SW480 (cell line): Measurements from ENCODE around the gene PLAAT4.
A peak's percentile ranks its signal among the peaks of the same experiment; 100 is the strongest.

Experiments used
- DNase-seq: peaks from one replicate; pipeline ENCODE4 v3.0.0-alpha.2; 2016; ENCODE audit warnings: low spot score

PLAAT4 gene, protein sequence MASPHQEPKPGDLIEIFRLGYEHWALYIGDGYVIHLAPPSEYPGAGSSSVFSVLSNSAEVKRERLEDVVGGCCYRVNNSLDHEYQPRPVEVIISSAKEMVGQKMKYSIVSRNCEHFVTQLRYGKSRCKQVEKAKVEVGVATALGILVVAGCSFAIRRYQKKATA

DNA sequence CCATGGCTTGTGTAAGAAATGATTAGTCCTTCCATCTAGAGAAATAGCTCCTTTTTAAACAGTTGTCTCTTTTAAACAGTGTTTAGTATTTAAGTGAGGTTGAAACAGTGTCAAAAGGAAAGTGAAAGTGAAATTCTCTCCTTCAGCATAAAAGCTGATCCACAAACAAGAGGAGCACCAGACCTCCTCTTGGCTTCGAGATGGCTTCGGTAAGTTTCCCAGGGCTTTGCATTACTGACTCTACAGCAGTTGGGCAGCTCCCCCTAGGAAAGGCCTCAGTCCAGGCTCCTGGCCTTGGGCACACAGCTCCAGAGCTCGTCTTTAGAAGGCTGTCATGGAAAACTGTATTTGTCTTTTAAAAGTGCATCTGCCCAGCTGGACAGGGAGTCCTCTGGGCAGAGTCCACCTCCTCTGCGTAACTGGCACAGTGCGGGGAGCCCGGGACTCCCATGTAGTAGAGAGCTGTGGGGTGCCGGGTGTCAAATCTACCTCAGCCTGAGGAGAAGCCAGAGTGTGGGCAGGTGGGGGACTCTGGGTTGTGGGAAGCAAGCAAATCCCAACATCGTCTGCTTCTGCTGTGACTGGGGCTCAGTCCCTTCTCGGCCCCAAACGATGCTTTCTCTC is at the start of gene PLAAT4:
Gene PLAAT4 (plus strand): TSS at position 140 of the 624 bp plus-strand sequence. CDS start 61 bp downstream, at position 201.
- DNase-seq: peak; percentile 39

DNA sequence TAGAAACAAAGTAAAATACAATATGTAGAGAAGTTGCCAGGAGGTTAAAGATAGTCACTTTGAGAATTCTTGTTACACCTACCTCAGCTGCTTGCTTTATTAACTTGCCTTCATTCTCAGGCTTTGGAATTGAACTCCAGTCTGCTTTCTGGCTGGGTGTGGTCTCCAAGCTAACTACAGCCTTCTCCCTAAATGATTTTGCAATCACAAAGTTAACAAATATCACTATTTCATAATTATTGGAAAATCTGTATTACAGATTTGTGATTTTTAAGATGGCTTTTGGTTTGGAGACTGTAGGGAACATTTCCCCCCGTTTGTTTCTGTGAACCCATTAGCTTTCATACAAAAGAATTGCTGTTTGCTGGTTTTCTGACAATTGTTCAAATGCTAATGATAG is 47.8 kb upstream of the PLAAT4 start:
- no peak for DNase-seq

DNA sequence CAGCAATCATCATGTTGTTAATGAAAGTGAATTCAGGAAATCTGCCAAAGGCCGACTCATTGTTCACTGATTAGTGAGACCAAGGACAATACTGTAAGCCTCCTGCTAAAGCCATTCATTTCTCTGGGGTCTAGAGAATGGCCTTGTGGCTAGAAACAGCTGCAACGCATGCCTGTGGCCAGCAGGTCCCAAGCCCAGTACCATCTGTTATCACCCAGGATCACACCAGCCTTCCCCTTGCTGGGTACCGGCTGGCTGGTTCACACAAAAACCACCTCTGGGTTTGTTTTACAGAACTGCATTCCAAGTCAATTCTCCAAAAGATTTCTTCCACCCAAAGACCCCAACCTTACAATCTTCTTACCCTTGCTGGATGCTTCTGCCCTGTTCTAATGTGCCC is 46.7 kb upstream of the PLAAT4 start:
- peak; percentile 61 for DNase-seq

DNA sequence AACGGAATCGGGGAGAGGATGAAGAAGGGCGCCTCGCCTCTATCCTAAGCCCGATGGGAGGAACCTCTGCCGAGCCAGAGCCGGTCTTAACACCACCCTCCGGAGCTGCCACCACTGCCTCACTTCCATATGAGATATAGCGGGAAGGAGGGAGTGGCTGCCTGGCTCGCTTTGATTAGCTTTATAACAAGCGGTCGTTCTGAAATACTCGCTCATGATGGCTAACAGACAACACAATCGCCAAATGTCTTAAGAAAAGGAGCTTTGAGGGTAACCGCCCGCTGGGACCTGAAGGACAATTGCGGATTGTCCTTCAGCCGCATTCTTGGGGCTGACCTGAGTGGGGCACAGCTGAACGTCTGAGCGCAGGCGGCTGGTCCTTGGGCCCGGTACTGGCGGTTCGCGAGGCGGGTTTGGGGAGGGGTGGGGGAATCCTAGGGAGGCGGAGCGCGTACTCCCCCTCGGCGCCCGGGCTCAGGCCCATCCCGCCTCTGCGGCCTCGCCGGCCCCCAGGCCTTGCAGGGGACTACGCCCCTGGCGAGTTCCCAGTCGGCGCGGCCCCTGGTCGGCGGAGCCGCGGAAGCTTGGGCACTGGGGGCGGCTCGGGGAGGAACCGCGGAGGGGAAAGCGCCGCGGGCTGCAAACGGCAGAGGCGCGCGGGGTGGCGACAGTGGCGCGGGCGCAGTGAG is 45.9 kb upstream of the PLAAT4 start, which contains the start of gene PLAAT5:
Gene PLAAT5 (minus strand): TSS at position 617 of the 689 bp plus-strand sequence. CDS start 133 bp downstream, at position 484.
- no peak for DNase-seq

DNA sequence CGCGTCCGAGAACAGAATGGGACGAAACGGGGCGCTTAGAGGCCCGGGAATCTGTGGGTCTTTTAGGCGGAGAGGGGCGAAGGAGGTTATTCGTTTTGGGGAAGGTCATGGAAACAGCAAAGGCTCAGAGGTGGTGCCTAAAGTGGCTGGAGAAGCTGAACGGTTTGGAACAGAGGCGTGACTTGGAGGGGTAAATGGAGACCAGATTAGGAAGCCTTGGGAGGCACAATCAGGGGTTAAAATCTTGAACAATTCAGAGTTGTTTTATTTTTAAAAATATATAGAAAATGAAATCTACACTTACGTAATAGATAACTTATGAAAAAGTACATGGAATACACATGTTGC is 45.4 kb upstream of the PLAAT4 start:
- DNase-seq: no peak

DNA sequence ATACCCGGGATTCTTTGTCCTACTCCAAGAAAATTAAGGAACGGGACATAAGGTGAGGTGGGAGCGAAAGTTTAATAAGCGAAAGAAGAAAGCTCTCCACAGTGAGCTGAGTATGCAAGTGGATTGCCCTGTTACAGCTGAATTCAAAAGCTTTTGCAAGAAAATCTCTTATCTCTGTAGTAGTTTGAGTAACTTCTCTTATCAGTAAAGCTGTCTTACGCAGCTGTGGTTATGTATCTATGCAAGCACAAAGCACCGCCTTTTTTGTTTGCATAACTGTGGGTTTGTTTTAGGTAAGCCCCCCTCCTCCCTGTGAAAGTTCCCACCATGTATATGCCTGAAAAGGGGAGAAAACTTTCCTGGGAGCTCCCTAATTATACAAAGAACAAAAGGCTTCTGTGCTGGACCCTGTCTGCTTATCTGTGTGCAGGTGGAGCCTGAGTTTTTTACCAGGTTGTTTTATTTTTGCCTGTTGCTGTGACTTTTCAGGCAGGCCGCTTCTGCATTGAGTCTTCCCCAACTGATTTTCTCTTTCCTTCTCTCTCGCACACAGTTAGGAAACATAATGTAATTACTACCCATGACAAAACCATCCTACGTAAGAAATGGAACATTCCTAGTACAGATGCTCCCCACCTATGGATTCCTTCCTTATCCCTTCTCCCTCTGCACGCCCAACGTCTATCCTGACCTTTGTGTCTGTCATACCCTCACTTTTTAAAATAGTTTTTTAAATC is 44.8 kb upstream of the PLAAT4 start:
- peak; percentile 28 for DNase-seq

DNA sequence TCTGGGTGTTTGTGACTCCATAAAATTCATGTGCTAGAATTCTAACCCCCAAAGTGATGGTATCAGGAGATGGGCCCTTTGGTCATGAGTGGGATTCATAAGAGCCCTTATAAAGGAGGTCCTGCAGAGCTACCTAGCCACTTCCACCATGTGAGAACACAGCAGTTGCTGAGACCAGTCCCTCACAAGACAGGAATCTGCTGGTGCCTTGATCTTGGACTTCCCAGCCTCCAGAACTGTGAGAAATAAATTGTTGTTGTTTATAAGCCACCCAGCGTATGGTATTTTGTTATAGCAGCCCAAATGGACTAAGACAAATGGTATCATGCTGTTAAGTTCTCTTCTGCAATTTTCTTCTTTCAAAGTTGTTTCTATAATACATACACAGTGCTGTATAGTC is 44.2 kb upstream of the PLAAT4 start:
- no peak for DNase-seq

DNA sequence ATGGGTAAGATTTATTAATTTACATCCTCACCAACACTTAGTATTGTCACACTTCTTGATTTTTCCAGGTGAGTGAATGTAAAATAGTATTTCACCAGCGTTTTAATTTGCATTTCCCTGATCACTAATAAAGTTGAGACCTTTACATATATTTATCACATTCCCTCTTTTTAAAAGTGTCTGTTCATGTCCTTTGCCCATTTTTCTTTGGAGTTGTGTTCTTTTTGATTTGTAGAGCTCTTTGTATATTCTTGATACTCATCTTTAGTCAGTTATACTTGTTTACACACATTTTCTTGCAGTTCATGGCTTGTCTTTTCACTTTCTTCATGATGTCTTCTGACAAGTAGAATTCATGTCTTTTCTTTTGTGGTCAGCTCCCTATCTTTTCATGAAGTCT is 43.5 kb upstream of the PLAAT4 start:
- no peak for DNase-seq

DNA sequence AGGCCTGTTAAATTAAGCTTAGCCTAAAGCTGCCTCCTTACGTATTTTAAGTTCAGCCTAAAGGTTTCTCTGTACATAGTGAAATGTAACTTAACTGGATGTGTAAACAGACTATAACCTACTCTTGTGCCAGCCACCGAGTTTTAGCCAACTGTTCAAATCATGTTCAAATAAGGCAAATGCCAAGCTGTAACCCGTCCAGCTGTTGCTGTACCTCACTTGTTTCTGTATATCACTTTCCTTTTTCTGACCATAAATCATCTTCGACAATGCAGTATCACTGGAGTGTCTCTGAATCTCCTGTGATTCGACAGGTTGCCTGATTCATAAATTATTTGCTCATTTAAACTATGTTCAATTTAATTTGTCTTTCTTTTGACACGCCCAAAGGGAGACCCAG is 41.6 kb upstream of the PLAAT4 start:
- DNase-seq: no peak

DNA sequence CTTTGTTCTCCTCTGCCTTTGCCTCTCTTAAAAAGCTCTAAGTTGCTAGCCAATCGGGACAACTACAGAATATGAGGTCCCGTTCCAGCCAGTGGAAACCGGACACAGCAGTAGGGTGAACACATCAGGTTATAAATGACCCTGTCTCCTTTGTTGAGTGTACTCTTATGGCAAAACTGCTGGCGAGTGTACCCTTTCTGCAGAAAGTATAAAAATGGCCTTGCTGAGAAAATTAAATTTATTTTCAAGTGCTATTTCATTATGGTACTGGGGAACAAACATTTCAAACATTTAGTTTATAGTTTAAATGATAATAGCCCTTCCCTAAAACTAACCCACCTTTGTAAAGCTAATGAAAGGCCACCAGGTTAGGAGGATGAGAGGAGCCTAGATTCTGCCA is 36.7 kb upstream of the PLAAT4 start:
- DNase-seq: no peak

DNA sequence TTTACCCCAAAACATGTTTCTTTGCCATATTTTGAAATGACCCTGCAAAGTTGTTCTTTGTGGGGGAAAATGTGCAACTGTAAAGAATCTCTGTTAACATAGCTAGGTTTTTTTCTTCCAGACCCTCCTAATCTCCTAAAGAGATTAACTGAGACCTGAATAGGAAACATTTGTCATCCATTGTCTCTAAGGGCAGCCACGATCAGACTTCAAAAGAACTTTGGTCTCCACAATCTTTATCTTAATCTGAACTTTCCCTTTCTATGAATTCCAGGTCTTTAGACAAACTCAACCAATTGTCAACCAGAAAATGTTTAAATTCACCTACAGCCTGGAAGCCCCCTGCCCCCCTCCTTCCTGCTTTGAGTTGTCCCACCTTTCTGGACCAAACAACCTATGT is 35.4 kb upstream of the PLAAT4 start:
- DNase-seq: no peak

DNA sequence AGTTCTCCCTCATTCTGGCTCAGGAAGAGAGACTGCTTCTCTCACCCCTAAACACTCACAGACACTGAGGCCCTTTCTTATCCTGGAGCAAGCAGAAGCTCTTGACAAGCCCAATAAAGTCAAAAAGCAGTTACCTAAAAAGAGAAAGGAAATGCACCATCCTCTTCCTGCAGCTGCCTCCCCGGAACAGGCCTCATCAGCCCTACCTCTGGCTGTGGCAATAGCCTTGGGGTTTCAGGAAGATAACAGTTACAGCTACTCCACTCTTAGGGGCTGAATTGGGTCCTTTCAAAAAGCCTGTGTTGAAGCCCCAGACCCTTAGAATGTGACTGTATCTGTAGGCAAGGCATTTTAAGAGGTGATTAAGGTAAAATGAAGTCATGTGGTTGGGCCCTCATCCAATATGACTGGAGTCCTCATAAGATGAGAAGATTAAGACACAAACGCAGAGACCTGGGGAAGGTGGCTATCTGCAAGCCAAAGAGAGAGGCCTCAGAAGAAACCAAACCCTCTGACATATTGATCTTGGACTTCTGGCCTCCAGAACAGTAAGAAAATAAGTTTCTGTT is 34.3 kb upstream of the PLAAT4 start:
- no peak for DNase-seq

DNA sequence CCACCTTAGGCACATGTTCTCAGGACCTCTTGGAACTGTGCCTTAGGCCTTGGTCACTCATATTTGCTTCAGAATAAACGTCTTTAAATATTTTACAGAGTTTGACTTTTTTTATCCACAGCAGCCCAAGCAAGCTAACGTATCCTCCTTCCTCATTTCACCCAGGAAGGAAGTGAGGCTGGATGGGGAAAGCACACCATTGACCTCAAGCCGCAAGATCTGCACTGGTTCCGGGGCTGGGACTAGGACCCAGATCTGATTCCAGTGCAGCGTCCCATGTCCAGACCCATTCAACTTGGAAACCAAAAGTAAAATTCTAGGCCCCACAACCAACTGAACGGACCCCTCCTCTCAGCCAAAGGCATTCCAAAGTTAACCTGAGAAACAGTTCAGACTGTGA is 33.1 kb upstream of the PLAAT4 start:
- DNase-seq: no peak

DNA sequence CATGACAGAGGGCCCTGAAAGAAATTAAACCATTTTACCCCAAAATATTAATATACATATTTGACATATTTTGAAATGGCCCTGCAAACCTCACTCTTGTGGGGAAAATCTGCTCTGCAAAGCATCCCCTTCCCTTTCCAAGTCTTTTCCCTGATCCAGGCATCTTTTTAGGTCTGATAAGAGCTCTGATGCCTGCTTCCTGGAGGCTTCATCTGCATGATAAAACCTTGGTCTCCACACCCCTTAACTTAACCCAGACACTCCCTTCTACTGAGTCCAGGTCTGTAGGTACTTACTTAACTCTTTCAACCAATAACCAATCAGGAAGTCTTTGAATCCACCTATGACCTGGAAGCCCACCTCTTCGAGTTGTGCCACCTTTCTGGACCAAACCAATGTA is 32.6 kb upstream of the PLAAT4 start:
- DNase-seq: no peak

DNA sequence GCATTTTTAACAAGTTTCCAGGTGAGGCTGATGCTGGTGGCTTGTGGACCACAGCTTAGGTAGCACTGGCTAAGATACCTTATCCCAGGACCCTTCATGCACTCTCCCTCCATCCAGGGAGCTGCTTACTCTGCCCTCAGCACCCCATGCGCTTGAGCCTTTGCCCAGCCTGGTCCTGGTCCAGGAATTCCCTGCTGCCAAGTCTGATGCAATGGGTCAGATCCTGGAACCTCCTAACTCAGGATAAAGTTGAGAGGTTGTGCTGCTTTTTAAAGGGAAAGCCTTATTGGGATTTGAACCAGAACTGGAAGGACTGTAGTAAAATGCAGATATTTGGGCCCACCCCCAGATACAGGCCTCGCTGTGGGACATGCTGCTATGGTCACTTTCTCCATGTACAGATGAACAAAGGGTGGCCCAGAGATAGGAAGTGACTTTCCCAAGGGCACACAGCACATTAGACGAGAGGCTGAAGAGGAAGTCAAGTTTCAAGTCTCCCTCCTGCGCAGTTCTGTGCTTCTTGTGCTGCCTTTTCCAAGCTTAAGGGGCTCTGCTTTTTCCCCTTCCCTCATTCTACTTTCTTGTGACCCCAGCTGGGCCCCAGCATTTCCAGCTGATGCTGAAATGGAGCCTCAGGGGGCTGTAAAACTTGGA is 31.5 kb upstream of the PLAAT4 start:
- no peak for DNase-seq

DNA sequence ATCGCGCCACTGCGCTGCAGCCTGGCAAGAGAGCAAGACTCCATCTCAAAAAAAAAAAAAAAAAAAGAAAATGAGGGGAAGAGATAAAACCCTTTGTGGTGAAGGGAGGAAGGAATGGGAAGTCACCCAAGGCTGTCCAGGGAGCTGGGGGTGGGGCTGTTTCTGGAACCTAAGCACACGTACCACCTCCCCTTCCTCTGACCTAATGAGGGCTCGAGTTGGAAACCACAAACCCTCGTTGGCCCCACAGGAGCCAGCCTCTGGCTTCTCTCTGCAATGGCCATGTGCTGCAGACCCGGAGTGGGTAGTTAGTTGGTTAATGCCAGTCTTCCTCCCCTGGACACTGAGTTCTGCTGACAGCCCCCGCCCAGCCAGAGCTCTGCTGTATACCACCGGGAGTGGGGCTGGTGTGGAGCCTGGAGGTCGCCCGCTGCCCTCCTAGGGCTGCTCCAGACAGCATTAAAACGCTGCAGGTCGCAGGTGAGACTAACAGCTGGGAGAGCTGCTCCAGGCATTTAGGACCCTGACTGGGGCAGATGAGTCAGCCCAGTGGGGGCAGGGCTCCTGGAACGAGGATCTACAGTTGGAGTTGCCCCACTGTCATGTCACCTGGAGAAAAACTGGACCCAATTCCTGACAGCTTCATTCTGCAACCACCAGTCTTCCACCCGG is 30.6 kb upstream of the PLAAT4 start, which contains the start of gene LGALS12:
Gene LGALS12 (plus strand): TSS at position 228 of the 672 bp plus-strand sequence. CDS start 375 bp downstream, at position 603.
- DNase-seq: no peak

DNA sequence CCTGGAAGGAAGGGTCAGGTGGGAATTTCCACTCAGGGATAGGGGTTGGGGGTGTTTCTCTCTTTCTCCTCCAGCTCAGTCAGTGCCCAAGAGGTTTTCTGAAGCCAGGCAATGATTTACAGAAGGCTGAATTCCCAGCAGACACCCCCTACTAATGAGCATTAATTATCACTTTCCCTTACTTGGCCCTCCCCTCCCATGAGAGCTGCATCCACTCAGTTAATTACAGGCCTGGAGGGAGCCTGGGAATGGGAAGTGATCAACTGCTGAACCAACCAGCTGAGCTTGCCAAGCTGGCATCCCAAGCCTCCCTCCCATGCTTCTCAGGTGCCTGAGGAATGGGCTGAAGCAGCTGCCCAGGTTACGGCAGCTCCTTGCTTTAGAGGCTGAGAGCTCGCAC is 29.7 kb upstream of the PLAAT4 start:
- DNase-seq: no peak

DNA sequence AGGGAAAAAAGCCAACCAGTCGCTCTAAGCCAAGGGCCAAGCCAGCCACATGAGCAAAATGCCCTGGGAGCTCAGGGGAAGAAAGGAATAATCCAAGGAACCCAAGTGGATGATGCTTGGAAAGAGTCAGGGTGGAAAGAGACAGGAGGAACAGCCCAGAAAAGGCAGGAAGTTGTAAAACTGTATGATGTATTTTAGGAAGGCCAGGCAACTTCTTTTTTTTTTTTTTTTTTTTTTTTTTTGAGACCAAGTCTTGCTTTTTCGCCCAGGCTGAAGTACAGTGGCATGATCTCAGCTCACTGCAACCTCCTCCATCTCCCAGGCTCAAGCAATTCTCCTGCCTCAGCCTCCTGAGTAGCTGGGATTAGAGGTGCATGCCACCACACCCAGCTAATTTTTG is 29.1 kb upstream of the PLAAT4 start:
- DNase-seq: no peak

DNA sequence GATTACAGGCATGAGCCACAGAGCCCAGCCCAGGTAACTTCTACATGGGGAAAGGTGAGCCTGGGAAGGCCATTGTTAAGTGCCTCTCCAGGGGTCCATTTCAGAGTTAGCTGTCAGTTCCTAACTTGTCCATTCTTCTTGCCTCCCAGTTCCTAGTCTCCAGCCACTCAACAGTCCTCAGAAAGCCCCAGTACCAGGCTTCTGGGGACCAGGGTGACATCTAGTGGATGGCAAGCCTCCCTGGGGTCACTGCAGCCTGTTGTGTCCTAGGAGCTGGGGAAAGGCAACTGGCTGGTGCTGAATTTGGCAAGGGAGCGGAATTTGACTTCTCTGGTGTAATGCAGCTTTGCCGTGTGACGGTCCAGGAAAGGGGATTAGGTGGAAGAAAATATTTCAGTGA is 28.6 kb upstream of the PLAAT4 start:
- peak; percentile 69 for DNase-seq

DNA sequence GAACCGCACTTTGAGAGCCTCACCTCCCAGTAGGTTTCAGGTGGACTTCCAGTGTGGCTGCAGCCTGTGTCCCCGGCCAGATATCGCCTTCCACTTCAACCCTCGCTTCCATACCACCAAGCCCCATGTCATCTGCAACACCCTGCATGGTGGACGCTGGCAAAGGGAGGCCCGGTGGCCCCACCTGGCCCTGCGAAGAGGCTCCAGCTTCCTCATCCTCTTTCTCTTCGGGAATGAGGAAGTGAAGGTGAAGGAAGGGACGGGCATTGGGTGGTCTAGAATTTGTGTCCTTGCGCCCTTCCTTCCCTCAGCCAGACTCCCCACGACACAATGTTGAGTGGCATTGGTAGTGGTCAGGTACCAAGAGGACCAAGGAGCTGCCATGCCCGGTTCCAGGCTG is 27.9 kb upstream of the PLAAT4 start:
- no peak for DNase-seq

DNA sequence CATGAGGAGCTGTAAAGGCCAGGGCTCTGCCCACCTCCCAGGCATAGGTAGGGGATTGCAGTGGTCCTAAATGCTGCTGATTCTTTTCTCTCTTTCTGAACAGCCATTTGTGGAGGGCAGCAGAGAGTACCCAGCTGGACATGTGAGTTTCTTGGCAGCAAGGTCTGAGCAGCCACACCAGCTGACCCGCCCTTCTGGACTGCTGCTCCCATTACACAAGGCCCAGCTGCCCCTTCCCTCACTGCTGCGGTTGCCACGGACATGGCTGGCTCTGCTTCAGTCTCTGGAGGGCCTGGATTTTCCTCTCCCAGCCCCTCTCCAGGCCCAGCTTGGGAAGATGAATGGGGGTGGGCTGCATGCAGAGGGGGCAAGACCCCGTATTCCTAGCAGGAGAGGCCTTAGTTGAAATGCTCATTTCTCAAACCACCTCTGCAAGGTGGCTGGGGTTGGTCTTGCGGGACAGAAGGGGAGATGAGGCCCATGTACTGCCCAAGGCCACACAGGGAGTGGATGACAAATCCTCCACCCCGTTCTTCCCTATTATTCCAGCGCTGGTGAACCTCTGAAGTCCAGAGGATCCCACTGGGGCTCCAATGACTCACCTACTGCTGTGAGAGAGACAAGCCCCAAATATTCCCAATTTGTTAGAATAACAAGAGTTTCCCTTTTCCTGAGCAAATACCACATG is 26.1 kb upstream of the PLAAT4 start:
- DNase-seq: no peak
